22Rv1 (cell line): Measurements from ENCODE around the gene CLCA1.

Experiments used
- ZFX ChIP-seq: fragments of 450-650 bp; IDR thresholded peaks from 2 replicates; pipeline ENCODE4 v1.6.1; 2017; ENCODE audit warnings: antibody characterized with exemption, borderline replicate concordance
- TF ChIP-seq, protein P1 (sequence below): fragments of 450-650 bp; IDR thresholded peaks from 2 replicates; pipeline ENCODE4 v1.5.1; 2017; ENCODE audit warnings: mild to moderate bottlenecking

DNA sequence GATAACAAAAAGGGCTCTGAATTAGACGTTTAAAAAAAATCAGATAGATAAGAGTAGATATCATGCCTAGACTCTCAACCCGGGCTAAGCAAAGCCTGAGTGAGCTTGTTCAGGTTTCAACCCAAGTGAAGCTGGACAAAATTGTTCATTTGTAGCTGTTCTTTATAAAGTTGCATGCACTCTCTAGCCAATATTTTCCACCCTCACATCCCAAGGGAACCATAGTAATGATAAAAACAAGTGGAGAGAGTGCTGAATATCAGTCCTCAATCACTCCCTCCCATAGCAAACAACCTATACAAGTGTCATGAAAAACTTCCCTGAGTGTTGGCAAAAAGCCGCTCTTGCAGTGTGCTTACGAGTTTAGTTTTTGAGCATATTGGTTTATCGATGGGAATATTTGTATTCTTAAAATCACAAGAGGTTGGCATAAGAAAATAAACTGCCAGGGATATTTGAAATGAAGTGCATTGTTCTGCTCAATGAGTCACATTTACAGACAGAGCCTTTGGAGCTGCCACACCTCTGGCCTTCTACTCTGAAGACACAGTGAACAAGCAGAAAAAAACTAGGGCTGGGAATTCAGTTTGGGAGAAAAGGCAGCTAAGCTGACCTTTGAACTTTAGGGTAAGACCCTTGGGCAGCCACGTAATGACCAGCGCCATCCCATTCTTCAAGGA is 47.0 kb upstream of the CLCA1 start:
- TF ChIP-seq, protein P1, sequence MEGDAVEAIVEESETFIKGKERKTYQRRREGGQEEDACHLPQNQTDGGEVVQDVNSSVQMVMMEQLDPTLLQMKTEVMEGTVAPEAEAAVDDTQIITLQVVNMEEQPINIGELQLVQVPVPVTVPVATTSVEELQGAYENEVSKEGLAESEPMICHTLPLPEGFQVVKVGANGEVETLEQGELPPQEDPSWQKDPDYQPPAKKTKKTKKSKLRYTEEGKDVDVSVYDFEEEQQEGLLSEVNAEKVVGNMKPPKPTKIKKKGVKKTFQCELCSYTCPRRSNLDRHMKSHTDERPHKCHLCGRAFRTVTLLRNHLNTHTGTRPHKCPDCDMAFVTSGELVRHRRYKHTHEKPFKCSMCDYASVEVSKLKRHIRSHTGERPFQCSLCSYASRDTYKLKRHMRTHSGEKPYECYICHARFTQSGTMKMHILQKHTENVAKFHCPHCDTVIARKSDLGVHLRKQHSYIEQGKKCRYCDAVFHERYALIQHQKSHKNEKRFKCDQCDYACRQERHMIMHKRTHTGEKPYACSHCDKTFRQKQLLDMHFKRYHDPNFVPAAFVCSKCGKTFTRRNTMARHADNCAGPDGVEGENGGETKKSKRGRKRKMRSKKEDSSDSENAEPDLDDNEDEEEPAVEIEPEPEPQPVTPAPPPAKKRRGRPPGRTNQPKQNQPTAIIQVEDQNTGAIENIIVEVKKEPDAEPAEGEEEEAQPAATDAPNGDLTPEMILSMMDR, result no peak
- no peak for TF ChIP-seq ZFX
